Colon (tissue), 2 donors: Measurements from ENCODE around the gene PGLYRP4.
"Not testable (repeated sequence)": the region's sequence is repeated elsewhere in the genome, so short reads cannot be mapped to it uniquely, and the experiment has no call there.

ENCODE experiments used
- FAIRE-seq: peaks from 2 replicates; lab custom pipeline; 2012; peaks lifted over from hg19 to GRCh38; lab: Jason Lieb, UNC
- donor health status: control.
- donor health status: control.

PGLYRP4 gene

DNA sequence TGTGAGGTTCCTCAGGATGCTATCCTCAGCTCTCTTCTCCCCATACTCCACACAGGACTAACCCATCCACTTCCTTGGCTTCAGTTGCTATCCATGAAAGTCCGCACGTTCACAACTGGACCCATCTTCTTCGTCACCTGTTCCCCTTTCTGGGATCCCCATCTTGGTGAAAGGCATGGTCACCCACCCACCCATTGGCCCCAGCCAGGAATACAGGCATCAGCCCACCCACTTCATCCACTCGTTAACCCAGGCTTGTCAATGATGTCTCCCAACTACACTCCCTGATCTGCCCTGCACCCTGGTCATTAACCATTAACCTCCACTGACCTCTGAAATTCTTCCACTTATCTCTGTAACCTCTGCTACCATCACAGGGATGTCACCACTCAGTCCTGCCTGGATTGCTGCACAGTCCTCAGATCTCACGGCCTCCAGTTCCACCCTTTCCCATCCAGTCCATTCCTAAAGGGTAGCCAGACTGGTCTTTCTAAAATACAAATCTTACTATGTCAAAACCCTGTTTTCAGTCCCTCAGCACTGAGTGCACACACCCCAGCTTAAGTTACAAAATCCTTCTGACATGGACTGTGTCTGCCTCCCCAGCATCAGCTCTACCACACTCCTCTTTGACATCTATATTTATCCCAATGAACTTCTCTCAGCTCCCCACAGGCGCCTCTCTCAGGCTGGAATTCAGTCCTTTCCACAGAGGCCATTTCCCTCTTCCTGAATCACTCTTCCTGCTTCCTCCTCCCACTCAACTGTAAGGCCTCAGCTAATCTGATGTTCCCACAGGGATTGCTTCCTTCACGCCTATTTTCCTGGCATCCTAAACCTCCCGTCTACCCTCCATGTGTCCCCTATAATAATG, 10.4 kb downstream of the PGLYRP4 start:
- no peak for FAIRE-seq

GRCh38 chr1:153336650-153337049, 12.0 kb downstream of the PGLYRP4 start:
- no peak for FAIRE-seq

DNA sequence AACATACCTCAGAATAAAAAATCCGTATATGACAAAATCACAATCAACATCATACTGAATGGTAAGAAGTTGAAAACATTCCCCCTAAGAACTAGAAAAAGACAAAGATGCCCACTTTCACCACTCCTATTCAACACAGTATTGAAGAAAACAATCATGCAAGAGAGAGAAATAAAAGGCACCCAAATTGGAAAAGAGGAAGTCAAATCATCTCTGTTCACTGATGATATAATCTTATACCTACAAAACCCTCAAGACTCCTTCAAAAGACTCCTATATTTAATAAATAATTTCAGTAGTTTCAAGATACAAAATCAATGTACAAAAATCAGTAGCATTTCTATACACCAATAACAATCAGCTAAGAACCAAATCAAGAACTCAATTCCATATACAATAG, 14.7 kb downstream of the PGLYRP4 start:
- no peak for FAIRE-seq

GRCh38 chr1:153324912-153325311, 23.7 kb downstream of the PGLYRP4 start:
- FAIRE-seq = no peak

GRCh38 chr1:153322568-153322967, 26.1 kb downstream of the PGLYRP4 start:
- FAIRE-seq = no peak

DNA sequence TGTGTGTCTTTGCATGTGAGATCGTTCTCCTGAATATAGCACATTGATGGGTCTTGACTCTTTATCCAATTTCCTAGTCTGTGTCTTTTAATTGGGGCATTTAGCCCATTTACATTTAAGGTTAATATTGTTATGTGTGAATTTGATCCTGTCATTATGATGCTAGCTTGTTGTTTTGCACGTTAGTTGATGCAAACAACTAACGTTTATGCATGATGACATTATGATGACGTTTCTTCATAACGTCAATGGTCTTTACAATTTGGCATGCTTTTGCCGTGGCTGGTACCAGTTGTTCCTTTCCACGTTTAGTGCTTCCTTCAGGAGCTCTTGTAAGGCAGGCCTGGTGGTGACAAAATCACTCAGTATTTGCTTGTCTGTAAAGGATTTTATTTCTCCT, 30.5 kb downstream of the PGLYRP4 start:
- FAIRE-seq = not testable (repeated sequence)

DNA sequence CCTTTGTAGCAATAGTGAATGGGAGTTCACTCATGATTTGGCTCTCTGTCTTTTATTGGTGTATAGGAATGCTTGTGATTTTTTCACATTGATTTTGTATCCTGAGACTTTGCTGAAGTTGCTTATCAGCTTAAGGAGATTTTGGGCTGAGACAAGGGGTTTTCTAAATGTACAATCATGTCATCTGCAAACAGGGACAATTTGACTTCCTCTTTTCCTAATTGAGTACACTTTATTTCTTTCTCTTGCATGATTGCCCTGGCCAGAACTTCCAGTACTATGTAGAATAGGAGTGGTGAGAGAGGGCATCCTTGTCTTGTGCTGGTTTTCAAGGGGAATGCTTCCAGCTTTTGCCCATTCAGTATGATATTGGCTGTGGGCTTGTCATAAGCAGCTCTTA, 32.6 kb downstream of the PGLYRP4 start:
- not testable (repeated sequence) for FAIRE-seq

GRCh38 chr1:153314388-153314787, 34.3 kb downstream of the PGLYRP4 start:
- FAIRE-seq = not testable (repeated sequence)

GRCh38 chr1:153313288-153313687, 35.4 kb downstream of the PGLYRP4 start:
- FAIRE-seq = no peak

- FAIRE-seq = no peak
These were observed 36.0 kb downstream of the PGLYRP4 start, which contains the start of gene PGLYRP3 for GRCh38 chr1:153312570-153313186. TSS of gene PGLYRP3 (minus strand) at chr1:153312952. CDS start at chr1:153310665, 2,287 bp downstream.

GRCh38 chr1:153310526-153310925, 38.1 kb downstream of the PGLYRP4 start:
- no peak for FAIRE-seq

- no peak for FAIRE-seq
These were observed 39.2 kb downstream of the PGLYRP4 start for GRCh38 chr1:153309441-153309840.

DNA sequence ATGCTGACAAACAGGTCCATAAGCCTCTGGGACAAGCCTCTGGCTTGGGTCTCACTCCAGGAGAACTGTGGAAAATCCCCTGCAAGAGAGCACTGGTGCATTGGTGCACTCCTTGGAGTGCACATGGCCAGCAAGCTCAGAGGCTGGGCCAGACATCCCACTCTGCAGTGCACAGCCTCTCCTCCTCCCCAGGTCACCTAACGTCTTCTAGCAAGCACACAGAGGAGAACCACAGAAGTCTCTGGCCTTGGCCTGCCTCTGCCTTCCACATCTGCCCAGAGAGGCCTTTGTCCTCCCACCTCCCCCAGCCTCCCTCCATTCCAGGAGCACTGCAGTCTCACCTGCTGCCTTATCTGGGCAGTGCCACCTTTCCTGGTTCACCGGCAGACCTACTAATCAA, 40.1 kb downstream of the PGLYRP4 start:
- no peak for FAIRE-seq

- no peak for FAIRE-seq
These were observed 41.4 kb downstream of the PGLYRP4 start for GRCh38 chr1:153307221-153307600.

DNA sequence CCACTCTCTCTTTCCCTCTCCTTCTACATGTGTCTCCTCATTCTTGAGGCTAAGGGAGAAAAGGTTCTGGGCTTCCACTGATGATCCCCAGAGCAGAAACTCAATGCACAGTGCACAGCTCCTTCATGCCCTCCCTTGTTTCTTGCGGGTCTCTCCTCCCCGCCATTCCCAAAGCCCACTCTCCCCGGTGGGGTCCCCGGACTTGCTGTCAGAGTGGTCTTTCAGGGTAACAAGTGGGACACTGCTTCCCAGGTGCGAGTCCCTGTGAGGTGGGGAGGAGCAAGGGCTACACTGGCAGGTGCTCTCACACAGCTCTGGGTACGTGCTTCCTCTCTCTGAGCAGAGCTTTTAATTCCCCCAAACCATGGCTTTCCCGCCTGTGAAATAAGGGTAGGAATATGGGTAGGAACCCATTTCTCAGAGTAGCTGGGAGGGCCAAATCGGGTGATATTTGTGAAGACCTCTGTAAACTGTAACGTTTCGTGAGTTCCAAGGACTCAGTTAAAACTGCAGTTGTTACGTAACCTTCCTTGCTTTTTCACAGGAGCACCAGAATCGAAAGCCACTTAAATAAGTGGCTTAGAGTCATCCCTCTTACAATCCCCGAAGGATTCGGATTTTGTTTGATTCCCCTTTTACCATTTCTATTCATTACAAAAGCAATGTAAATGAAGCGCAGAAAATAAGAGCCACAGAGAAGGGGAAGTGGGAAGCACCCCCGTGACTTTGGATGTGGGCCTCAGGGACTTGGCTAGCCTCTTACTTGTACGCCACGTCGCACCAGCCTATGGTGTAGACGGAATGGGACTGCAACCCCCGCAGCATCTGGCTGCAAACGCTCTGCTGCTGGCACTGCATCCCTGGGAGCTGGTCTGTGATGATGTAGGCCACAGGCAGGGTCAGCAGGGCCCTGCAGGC, 42.1 kb downstream of the PGLYRP4 start:
- FAIRE-seq = no peak

DNA sequence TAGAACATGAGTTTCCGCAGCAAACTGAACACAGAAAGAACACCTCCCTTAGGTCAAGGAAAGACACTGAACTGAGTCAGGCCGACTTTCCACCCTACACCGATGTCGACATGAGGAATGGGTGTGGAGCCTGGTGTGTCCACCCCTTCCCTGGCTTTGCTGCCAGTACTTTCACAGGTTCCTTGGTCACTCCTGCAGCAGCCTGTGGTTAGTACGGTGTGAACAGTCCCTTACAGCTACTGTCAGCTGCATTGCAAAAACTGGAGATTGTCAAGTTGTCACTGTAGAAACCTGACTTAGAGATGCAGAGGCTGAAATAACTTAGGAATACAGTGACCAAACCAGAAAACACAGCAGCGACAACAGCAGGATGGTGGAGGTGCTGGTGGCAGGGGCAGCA, 43.0 kb downstream of the PGLYRP4 start:
- no peak for FAIRE-seq

- no peak for FAIRE-seq
These were observed 46.3 kb downstream of the PGLYRP4 start for GRCh38 chr1:153302308-153302707.

GRCh38 chr1:153293851-153294250, 54.8 kb downstream of the PGLYRP4 start:
- no peak for FAIRE-seq

GRCh38 chr1:153293480-153293775, 55.2 kb downstream of the PGLYRP4 start:
- no peak for FAIRE-seq

GRCh38 chr1:153292740-153293479, 55.7 kb downstream of the PGLYRP4 start:
- FAIRE-seq = no peak

GRCh38 chr1:153292185-153292584, 56.5 kb downstream of the PGLYRP4 start:
- no peak for FAIRE-seq

DNA sequence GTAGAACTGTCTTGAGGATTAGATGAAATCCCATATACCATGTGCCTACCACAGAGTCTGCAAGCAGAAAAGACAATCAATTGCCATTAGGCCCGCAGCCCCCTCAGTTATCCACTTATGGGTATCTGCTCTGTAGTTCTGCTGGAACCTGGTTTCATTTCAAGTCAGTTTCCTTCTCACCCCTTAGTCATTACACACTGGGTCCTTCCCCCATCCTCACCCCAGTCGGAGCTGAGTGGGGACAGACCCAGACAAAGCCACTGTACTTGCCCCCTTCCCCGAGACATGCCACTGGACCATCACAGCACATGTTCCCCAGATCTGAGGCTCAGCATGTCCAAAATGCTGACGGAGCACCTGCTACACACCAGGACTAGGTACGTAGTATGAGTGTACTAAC, 57.1 kb downstream of the PGLYRP4 start:
- FAIRE-seq = no peak
